Measurements from ENCODE around the gene RPN2.

Gene RPN2

GRCh38 chr20:37242503-37242902 is 63.4 kb downstream of the RPN2 start:
- no peaks in the 10 kb centered on the region for H3K4me1 Mint-ChIP-seq
- peaks cover 10% of the 10 kb centered on the region for H3K36me3 Mint-ChIP-seq
- no peaks in the 10 kb centered on the region for H3K27me3 Mint-ChIP-seq
- no peak overlapping the region for H3K4me3 Mint-ChIP-seq
- no peaks in the 10 kb centered on the region for H3K9me3 Mint-ChIP-seq
- no peak overlapping the region for H3K27ac Mint-ChIP-seq

GRCh38 chr20:37243076-37243936 is 64.2 kb downstream of the RPN2 start:
- H3K27ac Mint-ChIP-seq, result no peak overlapping the region
- no peaks in the 10 kb centered on the region for H3K9me3 Mint-ChIP-seq
- H3K4me3 Mint-ChIP-seq, result no peak overlapping the region
- peaks cover 10% of the 10 kb centered on the region for H3K36me3 Mint-ChIP-seq
- no peaks in the 10 kb centered on the region for H3K4me1 Mint-ChIP-seq
- no peaks in the 10 kb centered on the region for H3K27me3 Mint-ChIP-seq

- H3K4me1 Mint-ChIP-seq, result no peaks in the 10 kb centered on the region
- H3K27ac Mint-ChIP-seq, result no peak overlapping the region
- H3K4me3 Mint-ChIP-seq, result no peak overlapping the region
- H3K9me3 Mint-ChIP-seq, result no peaks in the 10 kb centered on the region
- H3K27me3 Mint-ChIP-seq, result no peaks in the 10 kb centered on the region
- peaks cover 10% of the 10 kb centered on the region for H3K36me3 Mint-ChIP-seq
Measured at GRCh38 chr20:37243937-37244571, 64.9 kb downstream of the RPN2 start.

GRCh38 chr20:37244572-37244957 is 65.4 kb downstream of the RPN2 start:
- H3K27me3 Mint-ChIP-seq, result no peaks in the 10 kb centered on the region
- H3K27ac Mint-ChIP-seq, result no peak overlapping the region
- no peaks in the 10 kb centered on the region for H3K4me1 Mint-ChIP-seq
- no peak overlapping the region for H3K4me3 Mint-ChIP-seq
- no peaks in the 10 kb centered on the region for H3K9me3 Mint-ChIP-seq
- H3K36me3 Mint-ChIP-seq, result peaks cover 10% of the 10 kb centered on the region

GRCh38 chr20:37245216-37246150 is 66.4 kb downstream of the RPN2 start:
- Mint-ChIP-seq H3K27ac (no peak overlapping the region), H3K4me3 (no peak overlapping the region), H3K4me1 (no peaks in the 10 kb centered on the region), H3K36me3 (peaks cover 8% of the 10 kb centered on the region), H3K9me3 (no peaks in the 10 kb centered on the region), H3K27me3 (no peaks in the 10 kb centered on the region)

- Mint-ChIP-seq H3K4me1 (no peaks in the 10 kb centered on the region), H3K9me3 (no peaks in the 10 kb centered on the region), H3K4me3 (no peak overlapping the region), H3K36me3 (peaks cover 7% of the 10 kb centered on the region), H3K27me3 (no peaks in the 10 kb centered on the region), H3K27ac (peak overlapping the region; percentile 23)
Measured at GRCh38 chr20:37246736-37247135, 67.6 kb downstream of the RPN2 start.

- H3K27me3 Mint-ChIP-seq, result no peaks in the 10 kb centered on the region
- no peaks in the 10 kb centered on the region for H3K9me3 Mint-ChIP-seq
- H3K36me3 Mint-ChIP-seq, result peaks cover 7% of the 10 kb centered on the region
- no peak overlapping the region for H3K27ac Mint-ChIP-seq
- no peak overlapping the region for H3K4me3 Mint-ChIP-seq
- H3K4me1 Mint-ChIP-seq, result no peaks in the 10 kb centered on the region
Measured at GRCh38 chr20:37247547-37247946, 68.4 kb downstream of the RPN2 start.

GRCh38 chr20:37249304-37249703 is 70.2 kb downstream of the RPN2 start:
- no peak overlapping the region for H3K27ac Mint-ChIP-seq
- no peaks in the 10 kb centered on the region for H3K36me3 Mint-ChIP-seq
- H3K4me3 Mint-ChIP-seq, result no peak overlapping the region
- no peaks in the 10 kb centered on the region for H3K9me3 Mint-ChIP-seq
- no peaks in the 10 kb centered on the region for H3K4me1 Mint-ChIP-seq
- H3K27me3 Mint-ChIP-seq, result no peaks in the 10 kb centered on the region

- Mint-ChIP-seq H3K27me3 (no peaks in the 10 kb centered on the region), H3K9me3 (no peaks in the 10 kb centered on the region), H3K27ac (no peak overlapping the region), H3K4me1 (no peaks in the 10 kb centered on the region), H3K36me3 (no peaks in the 10 kb centered on the region), H3K4me3 (no peak overlapping the region)
Measured at GRCh38 chr20:37251825-37252477, 72.8 kb downstream of the RPN2 start.

GRCh38 chr20:37253087-37253486 is 74.0 kb downstream of the RPN2 start:
- H3K4me1 Mint-ChIP-seq, result no peaks in the 10 kb centered on the region
- no peaks in the 10 kb centered on the region for H3K9me3 Mint-ChIP-seq
- no peak overlapping the region for H3K27ac Mint-ChIP-seq
- H3K36me3 Mint-ChIP-seq, result no peaks in the 10 kb centered on the region
- H3K4me3 Mint-ChIP-seq, result no peak overlapping the region
- H3K27me3 Mint-ChIP-seq, result no peaks in the 10 kb centered on the region

- H3K9me3 Mint-ChIP-seq, result no peaks in the 10 kb centered on the region
- H3K27me3 Mint-ChIP-seq, result no peaks in the 10 kb centered on the region
- H3K4me3 Mint-ChIP-seq, result no peak overlapping the region
- no peaks in the 10 kb centered on the region for H3K4me1 Mint-ChIP-seq
- H3K27ac Mint-ChIP-seq, result no peak overlapping the region
- no peaks in the 10 kb centered on the region for H3K36me3 Mint-ChIP-seq
Measured at GRCh38 chr20:37254114-37254878, 75.2 kb downstream of the RPN2 start.

- Mint-ChIP-seq H3K36me3 (no peaks in the 10 kb centered on the region), H3K4me3 (no peak overlapping the region), H3K27ac (no peak overlapping the region)
Measured at GRCh38 chr20:37256286-37256685, 77.2 kb downstream of the RPN2 start.

GRCh38 chr20:37257530-37257929 is 78.4 kb downstream of the RPN2 start:
- no peaks in the 10 kb centered on the region for H3K4me1 Mint-ChIP-seq
- H3K4me3 Mint-ChIP-seq, result no peak overlapping the region
- no peak overlapping the region for H3K27ac Mint-ChIP-seq
- H3K36me3 Mint-ChIP-seq, result no peaks in the 10 kb centered on the region
- no peaks in the 10 kb centered on the region for H3K9me3 Mint-ChIP-seq
- H3K27me3 Mint-ChIP-seq, result no peaks in the 10 kb centered on the region

More at GRCh38 chr20:37256286-37256685, 77.2 kb downstream of the RPN2 start:
- H3K4me1 Mint-ChIP-seq, result no peaks in the 10 kb centered on the region
- H3K9me3 Mint-ChIP-seq, result no peaks in the 10 kb centered on the region
- H3K27me3 Mint-ChIP-seq, result no peaks in the 10 kb centered on the region

GRCh38 chr20:37257988-37258387 is 78.9 kb downstream of the RPN2 start:
- no peak overlapping the region for H3K4me3 Mint-ChIP-seq
- no peaks in the 10 kb centered on the region for H3K4me1 Mint-ChIP-seq
- no peaks in the 10 kb centered on the region for H3K9me3 Mint-ChIP-seq
- H3K27me3 Mint-ChIP-seq, result no peaks in the 10 kb centered on the region
- no peak overlapping the region for H3K27ac Mint-ChIP-seq
- no peaks in the 10 kb centered on the region for H3K36me3 Mint-ChIP-seq

GRCh38 chr20:37259031-37259430 is 79.9 kb downstream of the RPN2 start:
- Mint-ChIP-seq H3K36me3 (no peaks in the 10 kb centered on the region), H3K4me3 (no peak overlapping the region), H3K27me3 (no peaks in the 10 kb centered on the region), H3K4me1 (no peaks in the 10 kb centered on the region), H3K27ac (no peak overlapping the region), H3K9me3 (no peaks in the 10 kb centered on the region)
